GM15510 (cell line): ENCODE measurements around the gene CNTNAP2.

Experiments
- POLR2A ChIP-seq: IDR thresholded peaks from 3 replicates; pipeline ENCODE4 v1.6.1; 2011; ENCODE audit warnings: borderline replicate concordance; ENCODE audit not compliant: insufficient read length; ENCODE audit errors: extremely low read depth

The CNTNAP2 gene

GRCh38 chr7:148337995-148338747 lies 2221.6 kb downstream of the CNTNAP2 start:
- no peak for TF ChIP-seq POLR2A

GRCh38 chr7:148340438-148341280 lies 2224.1 kb downstream of the CNTNAP2 start:
- TF ChIP-seq POLR2A = no peak

GRCh38 chr7:148344406-148344805 lies 2227.8 kb downstream of the CNTNAP2 start:
- no peak for TF ChIP-seq POLR2A

GRCh38 chr7:148347981-148348380 lies 2231.4 kb downstream of the CNTNAP2 start:
- no peak for TF ChIP-seq POLR2A

GRCh38 chr7:148348466-148348865 lies 2231.9 kb downstream of the CNTNAP2 start:
- TF ChIP-seq POLR2A = no peak

GRCh38 chr7:148356303-148356702 lies 2239.7 kb downstream of the CNTNAP2 start:
- no peak for TF ChIP-seq POLR2A

GRCh38 chr7:148362541-148362940 lies 2245.9 kb downstream of the CNTNAP2 start:
- no peak for TF ChIP-seq POLR2A

GRCh38 chr7:148367731-148368475 lies 2251.3 kb downstream of the CNTNAP2 start:
- no peak for TF ChIP-seq POLR2A

GRCh38 chr7:148368562-148368961 lies 2252.0 kb downstream of the CNTNAP2 start:
- no peak for TF ChIP-seq POLR2A

- no peak for TF ChIP-seq POLR2A
Measured at GRCh38 chr7:148371280-148371937, 2254.8 kb downstream of the CNTNAP2 start.

- no peak for TF ChIP-seq POLR2A
Measured at GRCh38 chr7:148374396-148375259, 2258.0 kb downstream of the CNTNAP2 start.

GRCh38 chr7:148379677-148380076 lies 2263.1 kb downstream of the CNTNAP2 start:
- TF ChIP-seq POLR2A = no peak

- TF ChIP-seq POLR2A = no peak
Measured at GRCh38 chr7:148380596-148381419, 2264.2 kb downstream of the CNTNAP2 start.
